Stimulated activated CD8-positive, alpha-beta memory T cell treated with anti-CD3 and anti-CD28 coated beads, Interleukin-15, amount 100 ng/mL, for 1 hour (primary cell): ENCODE results near the gene NEUROG1.
"Not testable (repeated sequence)": the region's sequence is repeated elsewhere in the genome, so short reads cannot be mapped to it uniquely, and the experiment has no call there.

ENCODE experiments used
- DNase-seq: peaks from one replicate; pipeline ENCODE4 v3.0.0-alpha.2; 2020; ENCODE audit warnings: low read depth

Gene NEUROG1

GRCh38 chr5:135537271-135537670, 1.5 kb upstream of the NEUROG1 start:
- no peak for DNase-seq

GRCh38 chr5:135535420-135535819, 344 bp downstream of the NEUROG1 start:
- no peak for DNase-seq

GRCh38 chr5:135534609-135535419, 950 bp downstream of the NEUROG1 start:
- no peak for DNase-seq

- no peak for DNase-seq
These were observed 2.0 kb downstream of the NEUROG1 start for GRCh38 chr5:135533794-135534193.

- DNase-seq: no peak
These were observed 2.4 kb downstream of the NEUROG1 start for GRCh38 chr5:135533334-135533733.

GRCh38 chr5:135529576-135529975, 6.2 kb downstream of the NEUROG1 start:
- not testable (repeated sequence) for DNase-seq

GRCh38 chr5:135526924-135527323, 8.8 kb downstream of the NEUROG1 start:
- no peak for DNase-seq

GRCh38 chr5:135521964-135522363, 13.8 kb downstream of the NEUROG1 start:
- no peak for DNase-seq

GRCh38 chr5:135517631-135518030, 18.1 kb downstream of the NEUROG1 start:
- DNase-seq: no peak

GRCh38 chr5:135514116-135514515, 21.6 kb downstream of the NEUROG1 start:
- DNase-seq: no peak

- no peak for DNase-seq
These were observed 23.8 kb downstream of the NEUROG1 start for GRCh38 chr5:135511761-135512575.

- DNase-seq: no peak
These were observed 25.8 kb downstream of the NEUROG1 start for GRCh38 chr5:135509995-135510394.

- DNase-seq: no peak
These were observed 27.2 kb downstream of the NEUROG1 start for GRCh38 chr5:135508496-135509005.

- DNase-seq: no peak
These were observed 29.8 kb downstream of the NEUROG1 start for GRCh38 chr5:135505973-135506372.

GRCh38 chr5:135504376-135504775, 31.4 kb downstream of the NEUROG1 start:
- DNase-seq: no peak

GRCh38 chr5:135503871-135504270, 31.9 kb downstream of the NEUROG1 start:
- no peak for DNase-seq

GRCh38 chr5:135502836-135503520, 32.8 kb downstream of the NEUROG1 start:
- DNase-seq: no peak

- no peak for DNase-seq
These were observed 33.8 kb downstream of the NEUROG1 start for GRCh38 chr5:135501965-135502364.

GRCh38 chr5:135498637-135498995, 37.1 kb downstream of the NEUROG1 start:
- DNase-seq: no peak

- DNase-seq: no peak
These were observed 37.7 kb downstream of the NEUROG1 start for GRCh38 chr5:135497971-135498636.

- DNase-seq: not testable (repeated sequence)
These were observed 40.2 kb downstream of the NEUROG1 start for GRCh38 chr5:135495531-135495930.

- DNase-seq: no peak
These were observed 41.6 kb downstream of the NEUROG1 start for GRCh38 chr5:135494196-135494595.
